ENCODE measurements around the gene OPRL1. TPM values are rescaled to one million over a fixed set of nuclear protein-coding genes. Genes with fewer than 3 reads are reported as not detected.
A peak's percentile ranks its signal among the peaks of the same experiment; 100 is the strongest.

Gene OPRL1
- total and polyA plus RNA-seq, 2 of the 8 experiments (the other 6 are each of a cell fraction or from before 2014, with no cell fraction given): 0.63 to 0.98 TPM

DNA sequence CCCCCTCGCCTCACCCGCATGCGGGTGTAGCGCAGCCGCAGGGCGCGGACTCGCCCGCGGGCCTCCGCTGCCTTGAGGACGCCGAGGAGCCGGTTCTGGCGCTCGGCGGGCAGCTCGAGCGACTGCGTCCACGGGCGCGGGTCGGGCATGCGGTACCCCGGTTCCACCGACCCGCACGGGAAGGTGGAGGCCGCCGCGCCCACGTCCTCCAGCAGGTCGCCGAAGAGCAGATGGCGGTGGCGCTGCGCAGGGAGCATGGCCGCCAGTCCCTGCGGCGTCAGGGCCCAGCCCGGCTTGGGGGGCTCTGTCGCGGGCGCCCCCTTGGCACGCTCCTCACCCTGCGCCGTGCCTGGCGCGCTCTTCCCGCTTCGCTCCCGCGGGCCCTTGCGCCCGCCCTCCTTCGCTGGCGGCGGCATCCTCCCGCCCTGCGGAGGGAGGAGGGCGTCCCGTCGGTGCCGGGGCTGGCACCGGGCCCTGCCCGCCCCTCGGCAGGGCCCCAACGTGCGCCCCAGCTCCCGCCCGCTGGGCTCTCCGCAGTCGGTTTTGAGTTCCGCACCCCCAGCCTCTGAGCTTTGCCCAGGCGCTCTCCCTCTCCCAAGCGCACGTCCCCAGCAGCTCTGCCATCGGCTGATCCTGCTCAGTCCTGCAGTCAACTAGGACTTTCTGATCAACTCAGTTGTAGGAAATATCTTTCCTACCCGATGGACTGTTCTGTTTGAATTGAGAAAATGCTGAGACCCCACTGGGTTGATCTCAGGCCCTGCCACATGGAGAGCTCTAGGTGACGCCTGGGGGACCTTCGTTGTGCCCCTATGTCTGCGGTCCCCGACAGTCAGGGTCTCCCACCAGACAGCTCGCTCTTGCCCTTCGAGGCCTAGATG lies 4.2 kb downstream of the OPRL1 start, which contains the start of gene LKAAEAR1:
Gene LKAAEAR1 (minus strand): TSS at position 595 of the 881 bp plus-strand sequence. CDS start 179 bp downstream, at position 416.
- Histone ChIP-seq H4K20me1 (replicated peaks in 1 of 2; ENCODE audit: control insufficient read depth in 1 of 2, insufficient read depth in 2 of 2, low read length in 2 of 2) (peaks cover 0 to 1% of the 10 kb centered on the region in 2 experiments), H3K27ac (ENCODE audit: low read depth, low read length) (no peak within 1 kb of the TSS), H3K4me3 (ENCODE audit: extremely low read depth in 1 of 4, insufficient read depth in 2 of 4, low read depth in 3 of 4, low read length in 4 of 4) (peak within 1 kb of the TSS; percentile 42 to 73 (median 52)), H3K4me2 (ENCODE audit: insufficient read depth in 1 of 2, low read depth in 2 of 2, low read length in 2 of 2) (peak within 1 kb of the TSS; percentile 88 to 98), H2BK20ac (ENCODE audit: low read length) (no peak within 1 kb of the TSS), H2AK5ac (ENCODE audit: low read depth, low read length) (no peak within 1 kb of the TSS), H2AFZ (ENCODE audit: low read length) (0 out of 2 replicates have a peak within 1 kb of the TSS, but pooled peaks have one; percentile 14), H2BK120ac (replicated peaks; ENCODE audit: low read depth, low read length) (no peak within 1 kb of the TSS), H3K23ac (ENCODE audit: insufficient read length) (no peak within 1 kb of the TSS), H3K79me2 (ENCODE audit: control insufficient read depth in 1 of 2, insufficient read depth in 2 of 2, low read length in 2 of 2) (no peaks in the 10 kb centered on the region), H3K18ac (ENCODE audit: extremely low read depth, low read length) (peak within 1 kb of the TSS; percentile 32), H3K9me3 (ENCODE audit: insufficient read depth in 2 of 2, low read depth in 1 of 2, low read length in 1 of 2) (no peaks in the 10 kb centered on the region), H3K27me3 (replicated peaks in 1 of 4; ENCODE audit: control insufficient read depth in 3 of 4, extremely low read depth in 1 of 4, insufficient read depth in 3 of 4, low read length in 3 of 4) (peaks cover 6 to 57% (median 42%) of the 10 kb centered on the region in 4 experiments), H3K56ac (replicated peaks; ENCODE audit: insufficient read length, low read depth, low read length) (no peak within 1 kb of the TSS), H3K4me1 (replicated peaks in 1 of 4; ENCODE audit: control insufficient read depth in 3 of 4, insufficient read depth in 4 of 4, low read length in 3 of 4) (peaks cover 0 to 28% (median 14%) of the 10 kb centered on the region in 4 experiments; a peak in 6 of 7 replicates), H3K23me2 (ENCODE audit: low read depth, low read length) (peaks cover 21% of the 10 kb centered on the region; the same call in 1 of the 2 replicates), H2BK15ac (ENCODE audit: low read length) (0 out of 2 replicates have a peak within 1 kb of the TSS, but pooled peaks have one; percentile 29), H2BK12ac (ENCODE audit: low read depth, low read length) (peak within 1 kb of the TSS; percentile 95; the same call in 1 of the 2 replicates), H3K36me3 (ENCODE audit: control insufficient read depth in 2 of 4, insufficient read depth in 4 of 4, low read length in 3 of 4) (no peaks in the 10 kb centered on the region), H4K8ac (ENCODE audit: extremely low read depth, insufficient read depth, low read length) (peak within 1 kb of the TSS; percentile 63; the same call in 1 of the 2 replicates), H2BK5ac (ENCODE audit: low read depth, low read length) (no peak within 1 kb of the TSS; the same call in 1 of the 2 replicates), H4K5ac (ENCODE audit: insufficient read length, low read depth, low read length) (peak within 1 kb of the TSS; percentile 9), H3K9ac (replicated peaks in 1 of 4; ENCODE audit: extremely low read depth in 1 of 4, low read depth in 3 of 4, low read length in 3 of 4) (peak within 1 kb of the TSS in 1 of 4 experiments; percentile 22; a peak in 1 of 7 replicates), H4K91ac (replicated peaks; ENCODE audit: insufficient read length, low read length) (no peak within 1 kb of the TSS), H3K79me1 (ENCODE audit: low read depth, low read length) (no peaks in the 10 kb centered on the region), H3K4ac (replicated peaks; ENCODE audit: insufficient read length, low read depth, low read length) (no peak within 1 kb of the TSS), H3K14ac (ENCODE audit: insufficient read length) (no peak within 1 kb of the TSS)
- 5% methylated on average over 38 of the region's 86 CpGs; no CpG with 5 or more reads in 1 of the 2 experiments for WGBS, 2 experiments (ENCODE audit: extremely low coverage in 1 of 2, insufficient coverage in 1 of 2, insufficient read length in 1 of 2, insufficient replicate concordance in 2 of 2, low coverage in 1 of 2, low lambda C conversion rate in 2 of 2, missing lambda C conversion rate in 1 of 2)
- DNase-seq (ENCODE audit: low read depth in 1 of 2, low spot score in 2 of 2) (no peak), FAIRE-seq (no peak)
- ChIA-PET CTCF (ENCODE audit: partially characterized antibody) (interaction anchor here (0.7 to 13.0 kb wide), 20 partner anchors 9 to 321 kb away, joined by 3 to 144 read pairs (median 4); partner anchors contain the start of genes PRPF6, SOX18 and TCEA2), POLR2A (ENCODE audit: partially characterized antibody) (interaction anchor here (0.6 to 1.4 kb wide), 8 partner anchors 9 to 97 kb away, joined by 3 to 6 read pairs (median 3); partner anchors contain the start of gene TCEA2)
- TF ChIP-seq ASH2L (IDR thresholded peaks at IDR 0.05; ENCODE audit: low read length) (no peak), RNF2 (IDR thresholded peaks at IDR 0.05; ENCODE audit: borderline replicate concordance, low read depth, low read length, missing control alignments, poor library complexity, severe bottlenecking) (no peak), CBX5 (IDR thresholded peaks at IDR 0.05; ENCODE audit: low read depth, low read length) (no peak), KDM5A (IDR thresholded peaks at IDR 0.05; ENCODE audit: low read length) (no peak)
- TF ChIP-seq, protein P1, sequence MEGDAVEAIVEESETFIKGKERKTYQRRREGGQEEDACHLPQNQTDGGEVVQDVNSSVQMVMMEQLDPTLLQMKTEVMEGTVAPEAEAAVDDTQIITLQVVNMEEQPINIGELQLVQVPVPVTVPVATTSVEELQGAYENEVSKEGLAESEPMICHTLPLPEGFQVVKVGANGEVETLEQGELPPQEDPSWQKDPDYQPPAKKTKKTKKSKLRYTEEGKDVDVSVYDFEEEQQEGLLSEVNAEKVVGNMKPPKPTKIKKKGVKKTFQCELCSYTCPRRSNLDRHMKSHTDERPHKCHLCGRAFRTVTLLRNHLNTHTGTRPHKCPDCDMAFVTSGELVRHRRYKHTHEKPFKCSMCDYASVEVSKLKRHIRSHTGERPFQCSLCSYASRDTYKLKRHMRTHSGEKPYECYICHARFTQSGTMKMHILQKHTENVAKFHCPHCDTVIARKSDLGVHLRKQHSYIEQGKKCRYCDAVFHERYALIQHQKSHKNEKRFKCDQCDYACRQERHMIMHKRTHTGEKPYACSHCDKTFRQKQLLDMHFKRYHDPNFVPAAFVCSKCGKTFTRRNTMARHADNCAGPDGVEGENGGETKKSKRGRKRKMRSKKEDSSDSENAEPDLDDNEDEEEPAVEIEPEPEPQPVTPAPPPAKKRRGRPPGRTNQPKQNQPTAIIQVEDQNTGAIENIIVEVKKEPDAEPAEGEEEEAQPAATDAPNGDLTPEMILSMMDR (IDR thresholded peaks at IDR 0.05; ENCODE audit: control extremely low read depth in 1 of 3, insufficient read depth in 1 of 3, low read depth in 1 of 3, low read length in 3 of 3): no peak
- TF ChIP-seq, protein P2, sequence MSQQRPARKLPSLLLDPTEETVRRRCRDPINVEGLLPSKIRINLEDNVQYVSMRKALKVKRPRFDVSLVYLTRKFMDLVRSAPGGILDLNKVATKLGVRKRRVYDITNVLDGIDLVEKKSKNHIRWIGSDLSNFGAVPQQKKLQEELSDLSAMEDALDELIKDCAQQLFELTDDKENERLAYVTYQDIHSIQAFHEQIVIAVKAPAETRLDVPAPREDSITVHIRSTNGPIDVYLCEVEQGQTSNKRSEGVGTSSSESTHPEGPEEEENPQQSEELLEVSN (IDR thresholded peaks at IDR 0.05): peak; percentile 61
